HL-60/S4 (cell line): ENCODE data around the gene LEKR1.
"Not testable (repeated sequence)": the region's sequence is repeated elsewhere in the genome, so short reads cannot be mapped to it uniquely, and the experiment has no call there.

Source experiments
- in situ Hi-C: fragments of 300-500 bp; cut with MboI; formaldehyde crosslinking; loops from 2 replicates; pipeline ENCODE4 v1.14.3; 2022; ENCODE audit warnings: low sequenced_read_pairs

The LEKR1 gene

DNA sequence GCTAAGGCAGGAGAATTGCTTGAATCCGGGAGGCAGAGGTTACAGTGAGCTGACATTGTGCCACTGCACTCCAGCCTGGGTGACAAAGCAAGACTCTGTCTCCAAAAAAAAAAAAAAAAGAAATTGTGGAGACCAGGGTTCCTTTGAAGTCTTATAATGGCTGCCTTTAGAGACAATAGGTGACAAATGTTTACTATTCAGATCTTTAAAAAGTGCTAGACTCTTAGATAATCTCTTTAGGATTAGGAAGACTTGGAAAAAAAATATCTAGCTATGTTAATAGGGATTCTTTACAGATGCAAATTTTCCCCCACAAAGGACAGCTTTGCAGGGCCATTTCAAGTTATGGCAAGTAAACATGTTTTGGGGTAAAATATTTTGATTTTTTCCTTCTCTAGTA is 71.7 kb downstream of the LEKR1 start:
- in situ Hi-C loops: not testable (repeated sequence)

DNA sequence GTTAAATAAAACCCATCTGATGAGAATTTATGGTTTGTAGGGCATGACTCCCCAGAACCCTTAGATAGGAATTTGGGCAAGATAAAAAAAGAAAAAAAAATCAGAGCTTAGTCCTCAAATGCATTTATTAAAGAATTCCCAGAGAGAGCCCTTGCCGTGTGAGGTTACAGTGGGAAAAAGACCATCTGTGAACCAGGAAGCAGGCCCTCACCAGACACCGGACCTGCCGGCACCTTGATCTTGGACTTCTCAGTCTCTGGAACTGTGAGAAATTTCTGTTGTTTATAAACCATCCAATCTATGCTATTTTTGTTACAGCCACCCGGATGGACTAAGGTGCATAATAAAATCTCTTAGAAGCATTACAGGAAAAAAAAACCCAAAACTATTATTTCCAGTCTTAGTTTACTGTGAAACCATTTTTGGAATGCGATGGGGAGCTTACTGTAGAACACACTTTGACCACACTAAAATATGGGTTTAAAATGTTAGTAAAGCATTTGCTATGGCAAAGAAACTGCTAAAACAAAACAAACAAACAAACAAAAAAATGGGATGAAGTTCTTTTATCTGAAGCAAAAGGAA is 72.2 kb downstream of the LEKR1 start:
- in situ Hi-C loops: no loop called here

DNA sequence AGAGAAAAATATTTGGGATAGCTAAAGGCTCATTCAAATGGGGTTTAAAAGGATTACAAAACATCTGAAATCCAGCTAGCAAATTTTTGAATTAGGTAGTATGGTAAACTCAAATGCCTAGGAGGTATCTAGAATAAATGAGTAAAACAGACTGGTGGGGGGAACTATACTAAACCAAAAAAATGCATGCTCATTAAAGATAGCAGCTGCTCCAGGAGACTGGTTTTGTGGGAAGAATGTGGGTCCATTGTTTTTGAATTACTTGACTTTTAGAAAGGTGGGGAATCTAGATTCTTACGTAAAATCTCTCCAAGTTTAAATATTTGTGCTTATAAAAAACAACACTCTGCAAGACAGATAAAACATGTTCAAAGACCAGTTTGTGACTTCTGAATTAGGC is 73.8 kb downstream of the LEKR1 start:
- in situ Hi-C loops: no loop called here

- in situ Hi-C loops: no loop called here
Measured at GRCh38 chr3:156902916-156903315, 76.8 kb downstream of the LEKR1 start.

GRCh38 chr3:156906275-156906674 is 80.1 kb downstream of the LEKR1 start:
- in situ Hi-C loops: no loop called here

DNA sequence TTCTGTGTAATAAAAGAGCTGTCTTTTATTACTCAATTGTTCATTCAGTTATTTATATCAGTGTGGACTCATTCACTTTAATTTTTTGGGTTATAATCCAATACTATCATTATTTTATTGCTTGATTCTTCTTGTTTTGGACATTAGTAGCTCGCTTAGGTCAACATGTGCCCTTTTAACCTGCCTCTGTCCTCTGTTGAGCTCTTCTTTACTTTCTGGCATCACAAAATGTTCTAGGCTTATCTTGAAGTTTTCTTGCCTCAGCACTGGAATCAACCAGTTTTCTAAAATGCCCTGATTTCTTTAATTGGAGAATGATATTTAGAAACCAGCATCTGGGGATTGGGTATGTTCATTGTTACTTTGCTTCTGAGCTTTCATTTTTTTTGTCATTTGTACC is 82.2 kb downstream of the LEKR1 start:
- in situ Hi-C loops: no loop called here

DNA sequence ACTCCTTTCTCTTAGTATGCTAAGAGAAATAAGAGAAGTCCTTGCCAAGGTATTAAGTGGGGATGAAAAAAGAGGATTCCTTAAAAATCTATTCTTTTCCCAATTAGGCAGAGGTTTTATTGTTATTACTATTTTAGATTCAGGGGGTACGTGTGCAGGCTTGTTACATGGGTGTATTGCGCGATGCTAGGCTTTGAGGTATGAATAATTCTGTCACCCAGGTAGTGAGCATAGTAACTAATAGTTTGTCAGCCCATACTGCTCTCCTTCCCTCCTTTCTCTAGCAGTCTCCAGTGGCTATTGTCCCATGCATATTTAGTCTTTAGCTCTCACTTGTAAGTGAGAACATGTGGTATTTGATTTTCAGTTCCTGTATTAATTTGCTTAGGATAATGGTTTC is 83.9 kb downstream of the LEKR1 start:
- in situ Hi-C loops: no loop called here

- in situ Hi-C loops: not testable (repeated sequence)
Measured at GRCh38 chr3:156910831-156911230, 84.7 kb downstream of the LEKR1 start.

DNA sequence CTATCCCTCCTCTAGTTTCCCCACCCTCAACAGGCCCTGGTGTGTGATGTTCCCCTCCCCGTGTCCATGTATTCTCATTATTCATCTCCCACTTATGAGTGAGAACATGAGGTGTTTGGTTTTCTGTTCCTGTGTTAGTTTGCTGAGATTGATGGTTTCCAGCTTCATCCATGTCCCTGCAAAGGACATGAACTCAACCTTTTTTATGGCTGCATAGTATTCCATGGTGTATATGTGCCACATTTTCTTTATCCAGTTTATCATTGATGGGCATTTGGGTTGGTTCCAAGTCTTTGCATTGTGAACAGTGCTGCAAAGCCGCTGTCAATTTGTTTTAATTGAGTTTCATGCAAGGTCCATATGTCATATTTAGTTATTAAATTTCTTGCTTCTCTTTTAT is 88.1 kb downstream of the LEKR1 start:
- in situ Hi-C loops: not testable (repeated sequence)

DNA sequence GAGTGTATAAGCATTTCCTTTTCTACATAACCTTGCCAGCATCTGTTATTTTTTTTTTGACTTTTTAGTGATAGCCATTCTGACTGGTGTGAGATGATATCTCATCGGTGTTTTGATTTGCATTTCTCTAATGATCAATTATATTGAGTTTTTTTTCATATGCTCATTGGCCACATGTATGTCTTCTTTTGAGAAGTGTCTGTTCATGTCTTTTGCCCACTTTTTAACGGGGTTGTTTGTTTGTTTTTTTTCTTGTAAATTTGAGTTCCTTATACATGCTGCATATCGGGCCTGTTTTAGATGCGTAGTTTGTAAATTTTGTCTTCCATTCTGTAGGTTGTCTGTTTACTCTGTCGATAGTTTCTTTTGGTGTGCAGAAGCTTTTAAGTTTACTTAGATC is 89.2 kb downstream of the LEKR1 start:
- in situ Hi-C loops: no loop called here

- in situ Hi-C loops: no loop called here
Measured at GRCh38 chr3:156918746-156919145, 92.6 kb downstream of the LEKR1 start.

DNA sequence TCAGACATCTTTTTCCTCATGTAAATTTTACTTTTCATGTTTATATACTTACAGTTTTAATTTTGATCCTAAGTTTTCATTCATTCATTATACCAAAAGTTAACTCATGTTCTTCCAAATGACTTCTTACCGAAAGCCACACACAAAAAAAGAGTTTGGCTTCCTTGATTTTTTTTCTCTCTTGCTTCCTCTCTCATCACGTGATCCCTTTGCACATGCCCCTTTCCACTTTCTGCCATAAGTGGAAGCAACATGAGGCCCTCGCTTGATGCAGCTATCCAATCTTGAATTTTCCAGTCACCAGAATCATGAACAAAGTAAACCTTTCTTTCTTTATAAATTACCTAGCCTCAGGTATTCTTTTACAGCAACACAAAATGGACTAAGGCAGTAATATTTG is 93.7 kb downstream of the LEKR1 start:
- in situ Hi-C loops: no loop called here

GRCh38 chr3:156920399-156920798 is 94.2 kb downstream of the LEKR1 start:
- in situ Hi-C loops: no loop called here

- in situ Hi-C loops: no loop called here
Measured at GRCh38 chr3:156923349-156923748, 97.2 kb downstream of the LEKR1 start.

DNA sequence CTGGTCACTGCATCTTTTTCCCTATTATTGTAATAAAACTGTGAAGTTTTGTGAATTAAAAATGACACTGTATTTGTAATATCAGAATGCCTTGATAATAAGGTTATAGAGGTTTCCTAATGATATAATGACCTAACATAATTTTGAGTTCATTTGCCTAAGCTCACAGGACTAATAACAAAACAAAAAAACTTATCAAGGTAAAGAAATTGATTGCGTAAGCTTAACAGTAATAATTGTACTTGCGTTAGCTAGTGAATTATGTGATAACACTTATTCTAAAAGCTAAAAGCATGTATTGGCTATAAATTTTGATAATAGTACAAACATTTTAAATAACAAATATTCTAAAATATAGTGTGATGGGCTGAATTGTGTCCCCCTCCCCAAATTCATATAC is 112.6 kb downstream of the LEKR1 start:
- in situ Hi-C loops: no loop called here

GRCh38 chr3:156939315-156939714 is 113.2 kb downstream of the LEKR1 start:
- in situ Hi-C loops: no loop called here

DNA sequence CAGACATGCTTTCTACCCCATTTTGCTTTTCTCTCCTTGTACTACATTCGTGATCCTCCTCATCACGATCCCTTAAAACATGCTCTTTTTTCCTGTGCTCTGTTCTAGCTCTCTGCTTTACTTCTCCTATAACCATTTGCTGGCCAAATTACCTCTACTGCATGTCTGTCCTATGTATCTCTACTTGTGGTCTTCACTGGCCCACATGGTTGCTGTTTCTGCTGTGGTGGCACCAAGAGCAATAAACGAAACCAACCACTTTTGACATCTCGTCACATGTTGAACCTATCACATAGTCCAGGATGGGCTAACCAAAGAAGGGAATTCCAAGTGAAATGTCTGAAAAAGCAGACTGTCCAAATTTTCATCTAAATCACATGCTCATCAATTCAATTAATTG is 115.2 kb downstream of the LEKR1 start:
- in situ Hi-C loops: no loop called here

GRCh38 chr3:156948402-156949210 is 122.5 kb downstream of the LEKR1 start:
- in situ Hi-C loops: no loop called here

DNA sequence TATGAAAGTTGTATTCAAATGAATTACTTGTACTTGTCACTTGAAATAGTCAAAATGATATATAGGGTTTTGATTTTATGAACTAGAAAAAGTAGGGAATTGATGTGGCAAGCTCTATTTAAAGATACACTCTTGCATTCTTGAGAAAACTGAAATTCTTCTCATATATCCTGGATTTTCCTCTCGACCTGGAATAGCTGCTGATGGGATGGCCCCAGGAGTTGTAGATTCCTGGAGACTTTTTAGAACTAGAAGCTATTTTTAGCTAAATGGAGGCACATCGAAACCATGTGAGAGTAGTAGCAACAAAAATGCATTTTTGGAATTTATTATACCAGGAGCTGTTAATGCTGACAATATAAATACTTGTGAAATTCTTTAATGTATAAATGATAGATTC is 125.9 kb downstream of the LEKR1 start:
- in situ Hi-C loops: no loop called here

DNA sequence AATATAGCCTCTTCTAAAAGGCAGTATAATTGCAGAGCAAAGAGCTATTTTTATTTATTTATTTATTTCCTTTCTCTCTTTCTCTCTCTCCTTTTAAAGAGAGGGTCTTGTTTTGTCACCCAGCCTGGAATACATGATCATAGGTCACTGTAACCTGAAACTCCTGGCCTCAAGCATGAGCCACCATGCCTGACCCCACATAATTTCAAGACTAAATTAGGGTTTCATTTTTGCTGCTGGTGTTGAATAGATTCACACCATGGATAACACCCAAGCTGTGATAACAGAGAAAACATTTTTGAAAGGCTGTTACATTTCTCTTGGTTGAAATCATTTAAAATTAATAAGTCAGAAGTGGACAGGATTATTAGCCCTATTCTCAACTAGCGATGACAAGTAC is 131.6 kb downstream of the LEKR1 start:
- in situ Hi-C loops: no loop called here

DNA sequence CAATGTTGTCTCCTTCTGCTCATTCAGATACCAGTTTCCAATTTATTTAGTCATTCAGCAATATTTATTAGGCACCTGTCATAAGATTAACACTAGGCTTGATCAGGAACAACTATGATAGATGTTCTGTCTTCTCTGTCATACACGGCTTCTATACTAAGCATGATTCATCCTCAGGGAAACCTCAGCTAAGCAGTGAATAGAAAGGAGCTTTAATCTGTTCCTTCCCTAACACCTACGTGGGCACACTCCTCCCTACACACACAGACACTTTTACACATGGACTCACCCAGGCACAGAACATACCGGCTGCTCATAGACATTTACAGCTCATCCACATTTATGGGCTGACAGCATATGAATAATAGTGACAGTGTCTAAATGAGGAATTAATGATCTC is 136.9 kb downstream of the LEKR1 start:
- in situ Hi-C loops: no loop called here

DNA sequence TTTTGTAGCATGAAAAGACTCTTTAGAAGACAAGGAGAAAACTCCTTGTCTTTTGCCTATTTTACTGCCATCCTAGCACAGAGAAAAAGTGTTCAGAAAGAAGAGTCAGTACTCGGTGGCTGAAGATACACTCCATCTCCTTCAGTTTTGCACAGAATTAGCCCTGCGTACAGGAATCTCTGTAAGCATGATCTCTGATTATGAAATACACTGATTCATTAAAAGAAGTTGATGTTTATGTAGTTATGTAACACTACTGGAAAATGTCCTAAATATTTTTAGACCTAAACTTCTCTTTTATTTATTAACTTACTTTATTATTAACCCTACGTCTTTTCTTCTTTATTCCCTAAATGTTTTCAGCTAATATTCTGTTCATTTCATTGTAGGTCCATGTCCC is 138.4 kb downstream of the LEKR1 start:
- in situ Hi-C loops: no loop called here

DNA sequence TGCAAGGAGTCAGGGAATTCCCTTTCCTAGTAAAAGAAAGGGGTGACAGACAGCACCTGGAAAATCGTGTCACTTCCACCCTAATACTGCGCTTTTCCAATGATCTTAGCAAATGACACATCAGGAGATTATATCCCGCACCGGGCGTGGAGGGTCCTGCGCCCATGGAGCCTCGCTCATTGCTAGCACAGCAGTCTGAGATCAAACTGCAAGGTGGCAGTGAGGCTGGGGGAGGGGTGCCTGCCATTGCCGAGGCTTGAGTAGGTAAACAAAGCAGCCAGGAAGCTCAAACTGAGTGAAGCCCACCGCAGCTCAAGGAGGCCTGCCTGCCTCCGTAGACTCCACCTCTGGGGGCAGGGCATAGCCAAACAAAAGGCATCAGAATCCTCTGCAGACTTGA is 140.2 kb downstream of the LEKR1 start:
- in situ Hi-C loops: not testable (repeated sequence)
